Omental fat pad (tissue), 4 donors: Measurements from ENCODE around the gene GRM2. TPM values are rescaled to one million over a fixed set of nuclear protein-coding genes. Genes with fewer than 3 reads are reported as not detected.

Source experiments
- ATAC-seq: fragments of 150-250 bp; one replicate; pipeline ENCODE4 v1.9.1; 2016; ENCODE audit warnings: mild to moderate bottlenecking, moderate library complexity; ENCODE audit not compliant: low FRiP score
- DNase-seq: peaks from one replicate; pipeline ENCODE4 v3.0.0-alpha.2; 2019; ENCODE audit warnings: low spot score
- total RNA-seq, 4 donors: library from RNA; depleted of rRNA; stranded (reverse); fragments of >200 nt; gene quantifications; one replicate each; pipeline ENCODE4 v1.1.0, GENCODE V29; 2016
- TF ChIP-seq, protein P1 (sequence below), 3 donors: fragments of 450-650 bp; IDR thresholded peaks; one replicate each; pipeline ENCODE4 v1.5.1; 2016 to 2017; ENCODE audit warnings: antibody characterized with exemption in 3 of 3, mild to moderate bottlenecking in 3 of 3, moderate library complexity in 2 of 3

Gene GRM2
- total RNA-seq, 4 donors from 2014 or later, result 0.06 to 0.48 (median 0.19) TPM; not detected in 1

DNA sequence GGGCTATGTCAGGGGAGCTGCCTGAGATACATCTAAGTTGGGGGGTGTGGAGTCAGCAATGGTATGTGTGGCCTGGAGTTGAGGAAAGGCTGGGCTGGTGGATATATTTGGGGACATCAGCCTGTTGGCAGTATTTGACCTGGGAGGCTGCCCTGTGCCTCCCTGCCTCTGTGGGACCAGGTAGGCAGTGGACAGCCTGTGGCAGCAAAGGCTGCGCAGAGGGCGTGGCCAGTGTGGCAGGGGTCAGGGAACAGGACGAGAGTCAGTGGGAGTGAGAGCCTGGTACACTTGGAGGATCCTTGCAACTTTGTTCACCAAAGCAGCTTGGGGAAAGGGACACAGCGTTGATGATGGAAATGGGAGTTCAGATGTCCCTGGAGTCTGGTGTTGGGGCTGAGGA is 20.8 kb upstream of the GRM2 start:
- DNase-seq, result no peak
- no peak for ATAC-seq
- TF ChIP-seq, protein P1, sequence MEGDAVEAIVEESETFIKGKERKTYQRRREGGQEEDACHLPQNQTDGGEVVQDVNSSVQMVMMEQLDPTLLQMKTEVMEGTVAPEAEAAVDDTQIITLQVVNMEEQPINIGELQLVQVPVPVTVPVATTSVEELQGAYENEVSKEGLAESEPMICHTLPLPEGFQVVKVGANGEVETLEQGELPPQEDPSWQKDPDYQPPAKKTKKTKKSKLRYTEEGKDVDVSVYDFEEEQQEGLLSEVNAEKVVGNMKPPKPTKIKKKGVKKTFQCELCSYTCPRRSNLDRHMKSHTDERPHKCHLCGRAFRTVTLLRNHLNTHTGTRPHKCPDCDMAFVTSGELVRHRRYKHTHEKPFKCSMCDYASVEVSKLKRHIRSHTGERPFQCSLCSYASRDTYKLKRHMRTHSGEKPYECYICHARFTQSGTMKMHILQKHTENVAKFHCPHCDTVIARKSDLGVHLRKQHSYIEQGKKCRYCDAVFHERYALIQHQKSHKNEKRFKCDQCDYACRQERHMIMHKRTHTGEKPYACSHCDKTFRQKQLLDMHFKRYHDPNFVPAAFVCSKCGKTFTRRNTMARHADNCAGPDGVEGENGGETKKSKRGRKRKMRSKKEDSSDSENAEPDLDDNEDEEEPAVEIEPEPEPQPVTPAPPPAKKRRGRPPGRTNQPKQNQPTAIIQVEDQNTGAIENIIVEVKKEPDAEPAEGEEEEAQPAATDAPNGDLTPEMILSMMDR (IDR thresholded peaks at IDR 0.05), result no peak

DNA sequence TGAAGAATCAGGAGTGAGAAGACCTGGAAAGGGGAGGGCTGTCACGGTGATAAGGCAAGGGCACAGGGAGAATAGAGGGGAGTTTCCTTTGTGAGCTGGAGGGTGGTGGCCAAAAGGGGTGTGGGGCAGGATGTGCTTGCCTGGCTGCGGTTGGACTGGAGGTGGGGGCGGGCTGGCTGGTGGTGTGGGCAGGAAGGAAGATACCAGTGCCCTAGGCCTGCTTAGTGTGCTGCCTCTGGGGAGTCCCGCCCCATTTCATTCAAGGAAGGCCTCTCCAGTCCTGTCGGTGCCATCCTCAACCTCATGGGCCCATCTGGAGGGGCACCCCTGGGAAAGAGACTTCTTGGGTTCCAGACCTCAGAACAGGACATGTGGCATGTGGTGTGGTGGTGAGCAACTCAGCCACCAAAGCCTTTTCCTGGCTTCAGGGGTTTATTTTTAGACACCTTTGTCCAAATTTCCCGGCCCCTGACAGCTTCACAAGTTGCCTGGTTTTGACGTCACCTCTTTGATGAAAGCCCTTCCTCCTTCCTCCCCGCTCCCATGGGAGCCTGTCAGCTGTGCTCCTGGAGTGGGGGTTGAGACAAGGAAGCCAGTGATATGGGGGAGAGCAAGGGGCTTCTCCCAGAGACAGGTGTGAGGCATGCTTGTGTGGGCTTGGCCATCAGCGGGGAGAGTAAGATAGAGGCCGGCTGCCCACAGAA is 20.2 kb upstream of the GRM2 start:
- ATAC-seq (peak; percentile 36), DNase-seq (no peak)
- TF ChIP-seq, protein P1 (IDR thresholded peaks at IDR 0.05), result no peak

GRCh38 chr3:51687431-51688205 is 19.2 kb upstream of the GRM2 start:
- TF ChIP-seq, protein P1 (IDR thresholded peaks at IDR 0.05), result no peak
- DNase-seq (no peak), ATAC-seq (no peak)

- ATAC-seq (no peak), DNase-seq (no peak)
- TF ChIP-seq, protein P1 (IDR thresholded peaks at IDR 0.05), result no peak
Observed at GRCh38 chr3:51688206-51688600, 18.7 kb upstream of the GRM2 start.

DNA sequence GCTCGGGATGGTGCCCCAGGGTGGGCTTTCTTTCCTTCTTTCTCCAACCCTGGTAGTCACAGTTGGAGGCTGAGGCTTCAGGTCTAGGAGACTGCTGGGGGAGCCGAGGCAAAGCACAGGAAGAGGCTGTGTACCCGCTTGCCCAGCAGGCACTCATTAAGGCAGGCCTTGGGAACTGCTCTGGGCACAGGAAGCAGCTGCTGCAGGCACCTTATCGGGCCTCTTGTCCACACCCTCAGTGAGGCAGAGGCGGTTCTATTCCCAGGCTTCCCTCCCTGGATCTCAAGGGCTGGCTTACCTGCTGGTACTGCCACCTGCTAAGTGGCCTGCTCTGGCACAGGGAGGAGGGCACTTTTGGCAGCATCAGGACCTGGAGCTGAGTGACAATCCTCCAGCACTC is 15.8 kb upstream of the GRM2 start:
- no peak for ATAC-seq

DNA sequence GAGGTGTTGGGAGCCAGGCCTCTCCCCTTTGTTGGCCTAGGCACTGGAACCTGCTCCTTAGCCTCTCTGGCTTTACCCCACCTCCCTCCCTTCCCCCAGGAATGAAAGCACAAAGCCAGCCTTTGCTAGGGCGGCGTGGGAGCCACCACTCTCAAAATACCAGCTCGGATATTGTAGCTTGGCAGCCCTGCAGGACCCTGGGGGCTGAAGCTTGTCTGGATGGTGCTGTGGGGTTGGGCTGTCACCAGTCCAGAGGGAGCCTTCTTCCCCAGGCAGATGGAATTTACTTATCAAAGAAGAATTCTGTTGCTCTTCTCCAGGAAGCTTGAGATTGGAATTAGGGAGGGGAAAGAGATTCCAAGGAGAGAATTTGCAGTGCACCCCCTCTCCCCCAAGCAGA is 14.9 kb upstream of the GRM2 start:
- TF ChIP-seq, protein P1 (IDR thresholded peaks at IDR 0.05), result no peak
- ATAC-seq, result no peak
- DNase-seq, result no peak

More for the DNA sequence above, 15.8 kb upstream of the GRM2 start:
- DNase-seq, result no peak
- TF ChIP-seq, protein P1 (IDR thresholded peaks at IDR 0.05), result no peak
